GM21515 (cell line): Measurements from ENCODE around the gene EYS.
"Not testable (repeated sequence)": the region's sequence is repeated elsewhere in the genome, so short reads cannot be mapped to it uniquely, and the experiment has no call there.

ENCODE experiments used
- ATAC-seq: cut with Tn5 transposase; IDR thresholded peaks from one replicate; pipeline ENCODE4 v1.9.1; 2021; ENCODE audit not compliant: unreplicated experiment

The EYS gene

GRCh38 chr6:65469650-65470049 lies 237.4 kb downstream of the EYS start:
- ATAC-seq, result no peak

GRCh38 chr6:65468307-65468706 lies 238.7 kb downstream of the EYS start:
- ATAC-seq, result no peak

GRCh38 chr6:65461121-65461520 lies 245.9 kb downstream of the EYS start:
- ATAC-seq, result no peak

GRCh38 chr6:65452333-65452732 lies 254.7 kb downstream of the EYS start:
- no peak for ATAC-seq

GRCh38 chr6:65450451-65450850 lies 256.6 kb downstream of the EYS start:
- no peak for ATAC-seq

- no peak for ATAC-seq
Measured at GRCh38 chr6:65449926-65450325, 257.1 kb downstream of the EYS start.

- ATAC-seq, result no peak
Measured at GRCh38 chr6:65448866-65449265, 258.2 kb downstream of the EYS start.

GRCh38 chr6:65436281-65436680 lies 270.7 kb downstream of the EYS start:
- no peak for ATAC-seq

- ATAC-seq, result no peak
Measured at GRCh38 chr6:65416621-65417020, 290.4 kb downstream of the EYS start.

- no peak for ATAC-seq
Measured at GRCh38 chr6:65410309-65410708, 296.7 kb downstream of the EYS start.

- ATAC-seq, result no peak
Measured at GRCh38 chr6:65402564-65402963, 304.5 kb downstream of the EYS start.

GRCh38 chr6:65399355-65400084 lies 307.5 kb downstream of the EYS start:
- no peak for ATAC-seq

- ATAC-seq, result no peak
Measured at GRCh38 chr6:65398851-65399250, 308.2 kb downstream of the EYS start.

- ATAC-seq, result no peak
Measured at GRCh38 chr6:65350530-65350929, 356.5 kb downstream of the EYS start.

GRCh38 chr6:65302655-65303054 lies 404.4 kb downstream of the EYS start:
- ATAC-seq, result not testable (repeated sequence)

GRCh38 chr6:65299236-65299635 lies 407.8 kb downstream of the EYS start:
- ATAC-seq, result no peak

GRCh38 chr6:65295812-65296211 lies 411.2 kb downstream of the EYS start:
- no peak for ATAC-seq

- ATAC-seq, result no peak
Measured at GRCh38 chr6:65289491-65289890, 417.5 kb downstream of the EYS start.

- no peak for ATAC-seq
Measured at GRCh38 chr6:65285275-65285674, 421.8 kb downstream of the EYS start.

GRCh38 chr6:65280060-65280459 lies 427.0 kb downstream of the EYS start:
- ATAC-seq, result no peak

GRCh38 chr6:65262241-65262640 lies 444.8 kb downstream of the EYS start:
- ATAC-seq, result no peak

GRCh38 chr6:65259982-65260381 lies 447.0 kb downstream of the EYS start:
- ATAC-seq, result no peak

- ATAC-seq, result no peak
Measured at GRCh38 chr6:65259059-65259458, 448.0 kb downstream of the EYS start.
